Kidney epithelial cell (primary cell): ENCODE results near the gene ZNF555. TPM values are rescaled to one million over a fixed set of nuclear protein-coding genes. Genes with fewer than 3 reads are reported as not detected.

Source experiments
- DNase-seq: peaks from one replicate; pipeline ENCODE4 v3.0.0-alpha.2; 2010; ENCODE audit warnings: low read depth
- H3K27me3 ChIP-seq: 2 replicates; pipeline ENCODE4 v1.6.0; 2011; ENCODE audit warnings: low read length; ENCODE audit not compliant: control insufficient read depth, insufficient read depth
- H3K36me3 ChIP-seq: 2 replicates; pipeline ENCODE4 v1.5.1; 2011; ENCODE audit warnings: low read length; ENCODE audit not compliant: control insufficient read depth, insufficient read depth
- H3K4me3 ChIP-seq: 2 replicates; pipeline ENCODE4 v1.5.1; 2011; ENCODE audit warnings: low read depth, mild to moderate bottlenecking, control low read depth, low read length
- total RNA-seq: library from RNA; depleted of rRNA; stranded (reverse); fragments of >200 nt; gene quantifications from 2 replicates; pipeline ENCODE4 v1.2.3, GENCODE V29; 2015
- TF ChIP-seq, protein P1 (sequence below): IDR thresholded peaks from 2 replicates; pipeline ENCODE4 v1.5.1; 2011; ENCODE audit warnings: mild to moderate bottlenecking, moderate library complexity, low read length, control low read depth, inconsistent platforms; ENCODE audit not compliant: insufficient read depth, poor library complexity, severe bottlenecking

ZNF555 gene
- total RNA-seq, 1 donor from 2014 or later = 7.4 TPM

DNA sequence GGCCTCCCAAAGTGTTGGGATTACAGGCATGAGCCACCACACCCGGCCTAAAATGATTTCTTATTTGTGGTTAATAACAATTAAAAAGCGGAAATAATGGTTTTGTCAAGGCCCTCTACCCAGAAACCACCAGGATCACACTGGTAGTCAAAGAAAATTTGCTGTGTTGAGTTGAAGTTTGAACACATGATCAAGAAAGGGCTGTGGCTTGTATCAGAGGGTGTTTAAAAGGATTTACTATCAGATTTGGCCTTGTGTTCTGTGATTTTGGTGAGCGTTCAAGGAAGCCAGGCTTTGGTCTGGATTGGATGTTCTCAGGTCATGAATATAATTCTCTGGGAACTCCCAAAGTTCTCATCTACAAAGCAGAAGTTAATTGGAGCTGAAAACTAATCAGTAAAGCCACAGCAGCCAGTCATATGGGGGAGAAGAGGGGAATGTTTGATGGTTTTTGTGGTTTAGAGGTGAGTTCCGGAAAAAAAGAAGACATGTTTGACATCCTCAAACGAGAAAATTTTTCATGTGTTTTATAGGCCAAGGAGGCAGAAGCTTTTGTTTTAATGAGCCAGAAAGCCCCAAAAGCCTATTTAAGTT is 15.3 kb downstream of the ZNF555 start:
- Histone ChIP-seq H3K4me3 (no peak overlapping the region), H3K27me3 (no peaks in the 10 kb centered on the region), H3K36me3 (peaks cover 8% of the 10 kb centered on the region)
- no peak for DNase-seq
- TF ChIP-seq, protein P1, sequence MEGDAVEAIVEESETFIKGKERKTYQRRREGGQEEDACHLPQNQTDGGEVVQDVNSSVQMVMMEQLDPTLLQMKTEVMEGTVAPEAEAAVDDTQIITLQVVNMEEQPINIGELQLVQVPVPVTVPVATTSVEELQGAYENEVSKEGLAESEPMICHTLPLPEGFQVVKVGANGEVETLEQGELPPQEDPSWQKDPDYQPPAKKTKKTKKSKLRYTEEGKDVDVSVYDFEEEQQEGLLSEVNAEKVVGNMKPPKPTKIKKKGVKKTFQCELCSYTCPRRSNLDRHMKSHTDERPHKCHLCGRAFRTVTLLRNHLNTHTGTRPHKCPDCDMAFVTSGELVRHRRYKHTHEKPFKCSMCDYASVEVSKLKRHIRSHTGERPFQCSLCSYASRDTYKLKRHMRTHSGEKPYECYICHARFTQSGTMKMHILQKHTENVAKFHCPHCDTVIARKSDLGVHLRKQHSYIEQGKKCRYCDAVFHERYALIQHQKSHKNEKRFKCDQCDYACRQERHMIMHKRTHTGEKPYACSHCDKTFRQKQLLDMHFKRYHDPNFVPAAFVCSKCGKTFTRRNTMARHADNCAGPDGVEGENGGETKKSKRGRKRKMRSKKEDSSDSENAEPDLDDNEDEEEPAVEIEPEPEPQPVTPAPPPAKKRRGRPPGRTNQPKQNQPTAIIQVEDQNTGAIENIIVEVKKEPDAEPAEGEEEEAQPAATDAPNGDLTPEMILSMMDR = no peak

DNA sequence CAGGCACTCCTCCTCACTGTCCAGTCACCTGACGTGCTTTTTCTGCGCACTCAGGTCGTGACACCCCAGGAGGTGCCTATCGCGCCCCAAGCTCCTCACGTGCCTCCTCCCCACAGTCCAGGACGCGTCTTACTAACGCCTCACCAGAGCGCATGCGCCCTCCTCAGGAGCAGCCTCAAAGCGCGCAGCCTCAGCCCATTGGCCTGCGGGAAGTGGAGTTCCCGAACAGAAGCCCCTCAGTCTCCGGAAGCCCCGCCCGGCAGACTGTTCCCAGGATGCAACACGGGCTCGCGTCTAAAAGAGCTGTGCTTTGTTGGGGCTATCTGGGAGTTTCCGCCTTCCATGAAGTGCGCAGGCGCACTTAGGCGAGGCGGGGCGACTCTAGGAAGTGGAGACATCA is 17.6 kb downstream of the ZNF555 start:
- DNase-seq = no peak
- Histone ChIP-seq H3K36me3 (no peaks in the 10 kb centered on the region), H3K27me3 (no peaks in the 10 kb centered on the region), H3K4me3 (no peak overlapping the region)
- TF ChIP-seq, protein P1 = no peak

DNA sequence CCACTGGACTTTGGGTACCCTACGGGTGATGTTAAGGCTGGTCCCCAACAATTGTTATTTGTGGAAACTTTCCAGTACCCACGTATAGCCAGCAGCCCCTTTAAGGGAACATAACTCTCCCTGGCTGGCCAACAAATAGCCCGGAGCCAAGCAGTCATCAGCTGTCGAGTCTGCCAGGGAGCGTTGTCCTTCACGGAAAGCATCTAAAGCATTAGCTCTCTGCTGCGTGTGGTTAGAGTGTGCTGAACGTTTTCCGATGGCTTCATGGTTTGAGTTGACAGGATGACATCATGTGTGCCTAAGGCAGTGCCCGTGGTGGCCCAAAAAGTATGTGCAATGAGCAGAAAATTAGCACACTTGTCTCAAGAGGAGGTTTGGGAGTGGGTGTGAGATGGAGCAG is 22.5 kb downstream of the ZNF555 start:
- no peaks in the 10 kb centered on the region for H3K27me3 ChIP-seq
- no peak overlapping the region for H3K4me3 ChIP-seq
- DNase-seq = no peak
- no peaks in the 10 kb centered on the region for H3K36me3 ChIP-seq
- TF ChIP-seq, protein P1 = no peak

DNA sequence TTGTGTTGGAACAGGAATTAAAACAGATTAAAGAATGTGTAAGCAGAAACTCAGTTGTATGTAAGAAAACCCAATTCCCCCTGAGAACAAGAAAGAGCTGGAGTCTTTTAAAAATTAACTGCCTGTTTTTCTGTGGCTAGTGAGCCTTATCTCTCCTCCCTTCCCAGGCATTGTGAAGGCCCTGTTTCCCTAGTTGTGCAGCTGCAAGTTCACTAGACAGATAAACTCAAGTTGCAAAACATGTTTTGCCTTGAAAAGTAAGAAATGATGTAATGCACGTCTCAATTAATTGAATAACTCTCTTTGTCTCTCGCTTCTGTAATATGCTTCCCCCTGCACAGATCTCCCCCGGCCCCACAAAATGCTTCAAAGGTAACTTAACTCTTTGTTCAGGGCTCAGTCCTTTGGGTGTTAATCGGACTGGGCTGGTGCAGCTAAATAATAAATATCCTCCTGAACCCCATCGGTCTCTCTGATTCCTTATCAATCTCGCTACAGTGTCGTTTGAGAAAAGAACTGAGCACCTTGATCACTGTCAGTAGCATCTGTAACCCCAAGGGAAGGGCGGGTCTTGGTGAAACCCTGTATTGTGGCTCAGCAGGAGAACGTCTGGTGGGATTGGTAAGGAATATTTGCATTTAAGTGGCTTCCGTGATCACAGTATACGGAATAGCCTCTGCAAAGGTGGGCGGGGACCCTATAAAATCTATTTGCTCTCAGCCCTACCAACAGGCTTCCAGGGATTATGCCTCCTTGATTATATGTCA is 24.2 kb downstream of the ZNF555 start:
- no peak for DNase-seq
- no peaks in the 10 kb centered on the region for H3K36me3 ChIP-seq
- H3K4me3 ChIP-seq = no peak overlapping the region
- TF ChIP-seq, protein P1 = no peak
- H3K27me3 ChIP-seq = no peaks in the 10 kb centered on the region

DNA sequence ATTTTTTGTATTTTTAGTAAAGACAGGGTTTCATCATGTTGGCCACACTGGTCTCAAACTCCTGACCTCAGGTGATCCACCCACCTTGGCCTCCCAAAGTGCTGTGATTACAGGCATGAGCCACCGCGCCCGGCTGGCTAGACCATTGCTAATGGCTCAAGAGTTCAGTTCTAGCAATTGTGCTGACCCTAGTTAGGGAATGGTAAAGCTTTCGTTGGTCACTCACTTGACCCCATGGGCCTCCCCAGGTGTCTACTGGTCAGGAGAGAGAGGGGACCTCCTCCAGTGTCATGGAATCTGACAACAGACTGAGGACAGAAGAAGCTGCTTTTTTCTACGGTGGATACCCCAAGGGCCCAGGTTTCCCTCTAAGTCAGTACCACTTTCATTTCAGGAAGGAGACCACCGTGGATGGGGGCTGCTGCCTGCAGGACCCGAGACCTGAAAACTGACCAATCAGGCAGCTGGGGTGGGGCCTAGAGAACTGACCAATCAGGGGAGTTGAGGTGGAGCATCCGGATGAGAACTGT is 25.3 kb downstream of the ZNF555 start:
- DNase-seq = no peak
- Histone ChIP-seq H3K36me3 (no peaks in the 10 kb centered on the region), H3K27me3 (no peaks in the 10 kb centered on the region), H3K4me3 (no peak overlapping the region)
- TF ChIP-seq, protein P1 = no peak
